Progenitor cell of endocrine pancreas (in vitro differentiated cells): ENCODE measurements around the gene LHFPL2. TPM values are rescaled to one million over a fixed set of nuclear protein-coding genes. Genes with fewer than 3 reads are reported as not detected.
"Not testable (repeated sequence)": the region's sequence is repeated elsewhere in the genome, so short reads cannot be mapped to it uniquely, and the experiment has no call there.

Experiments
- DNase-seq: peaks from one replicate; pipeline ENCODE4 v3.0.0; 2021; ENCODE audit warnings: low spot score; ENCODE audit not compliant: unreplicated experiment
- H3K27ac Mint-ChIP-seq: 2 replicates; pipeline ENCODE4 v1.8.0; 2021; ENCODE audit warnings: mild to moderate bottlenecking, moderate library complexity, mixed read lengths
- H3K27me3 Mint-ChIP-seq: 2 replicates; pipeline ENCODE4 v1.8.0; 2021; ENCODE audit warnings: mixed read lengths
- H3K36me3 Mint-ChIP-seq: 2 replicates; pipeline ENCODE4 v1.8.0; 2022; ENCODE audit warnings: mixed read lengths; ENCODE audit not compliant: insufficient read depth
- H3K4me1 Mint-ChIP-seq: 2 replicates; pipeline ENCODE4 v1.8.0; 2021; ENCODE audit warnings: low read depth, mixed read lengths
- H3K4me3 Mint-ChIP-seq: 2 replicates; pipeline ENCODE4 v1.8.0; 2021; ENCODE audit warnings: low read depth, mild to moderate bottlenecking, moderate library complexity, mixed read lengths
- H3K9me3 Mint-ChIP-seq: 2 replicates; pipeline ENCODE4 v1.8.0; 2021; ENCODE audit warnings: low read depth, mixed read lengths
- total RNA-seq: library from RNA; stranded (reverse); gene quantifications from 2 replicates; pipeline ENCODE4 v1.2.1, GENCODE V29; 2021
- TF ChIP-seq, protein P1 (sequence below): fragments of 200-600 bp; sonication (generic); IDR thresholded peaks from one replicate; pipeline ENCODE4 v1.5.0; 2021; ENCODE audit warnings: antibody characterized with exemption, mild to moderate bottlenecking; ENCODE audit not compliant: unreplicated experiment

The LHFPL2 gene
- total RNA-seq, 1 donor from 2014 or later = 15.0 TPM

DNA sequence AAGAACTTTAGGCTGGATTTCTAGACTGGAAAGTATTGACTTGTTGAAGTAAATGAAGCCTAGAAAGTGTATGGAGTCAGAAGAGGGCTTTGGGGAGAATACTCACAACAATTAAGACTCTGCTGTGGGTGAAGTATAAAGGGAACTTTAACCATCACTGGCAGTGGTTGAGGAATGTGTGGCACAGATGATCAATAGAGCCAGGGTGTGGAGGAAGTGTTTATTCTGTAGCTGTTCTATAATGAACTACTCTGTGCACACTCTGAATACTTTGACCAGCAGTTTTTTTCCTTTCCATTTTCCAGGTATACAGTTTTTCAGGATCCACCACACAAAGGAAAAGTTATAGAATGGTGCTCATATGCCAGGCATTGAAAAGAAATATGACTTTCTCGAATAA lies 181.4 kb downstream of the LHFPL2 start:
- H3K27ac Mint-ChIP-seq = no peak overlapping the region
- H3K4me3 Mint-ChIP-seq = no peak overlapping the region
- peaks cover 15% of the 10 kb centered on the region for H3K4me1 Mint-ChIP-seq

DNA sequence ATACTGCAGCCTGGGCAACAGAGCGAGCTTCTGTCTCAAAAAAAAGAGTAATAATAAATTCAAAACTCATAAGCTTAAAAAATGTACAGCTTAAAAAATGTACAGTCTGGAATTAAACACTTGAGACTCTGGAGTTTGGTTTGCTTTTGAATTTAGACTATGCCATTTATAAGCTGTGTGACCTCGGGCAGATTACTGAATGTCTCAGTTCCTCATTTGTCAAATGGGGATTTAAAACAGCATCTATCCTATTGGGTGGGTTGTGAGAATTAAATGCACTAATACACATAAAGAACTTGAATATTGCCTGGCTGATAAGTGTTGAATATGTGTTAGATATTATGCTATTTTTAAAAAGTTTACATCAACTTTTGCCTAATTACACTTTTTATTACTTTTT lies 189.7 kb downstream of the LHFPL2 start:
- peaks cover 3% of the 10 kb centered on the region for H3K9me3 Mint-ChIP-seq
- TF ChIP-seq, protein P1, sequence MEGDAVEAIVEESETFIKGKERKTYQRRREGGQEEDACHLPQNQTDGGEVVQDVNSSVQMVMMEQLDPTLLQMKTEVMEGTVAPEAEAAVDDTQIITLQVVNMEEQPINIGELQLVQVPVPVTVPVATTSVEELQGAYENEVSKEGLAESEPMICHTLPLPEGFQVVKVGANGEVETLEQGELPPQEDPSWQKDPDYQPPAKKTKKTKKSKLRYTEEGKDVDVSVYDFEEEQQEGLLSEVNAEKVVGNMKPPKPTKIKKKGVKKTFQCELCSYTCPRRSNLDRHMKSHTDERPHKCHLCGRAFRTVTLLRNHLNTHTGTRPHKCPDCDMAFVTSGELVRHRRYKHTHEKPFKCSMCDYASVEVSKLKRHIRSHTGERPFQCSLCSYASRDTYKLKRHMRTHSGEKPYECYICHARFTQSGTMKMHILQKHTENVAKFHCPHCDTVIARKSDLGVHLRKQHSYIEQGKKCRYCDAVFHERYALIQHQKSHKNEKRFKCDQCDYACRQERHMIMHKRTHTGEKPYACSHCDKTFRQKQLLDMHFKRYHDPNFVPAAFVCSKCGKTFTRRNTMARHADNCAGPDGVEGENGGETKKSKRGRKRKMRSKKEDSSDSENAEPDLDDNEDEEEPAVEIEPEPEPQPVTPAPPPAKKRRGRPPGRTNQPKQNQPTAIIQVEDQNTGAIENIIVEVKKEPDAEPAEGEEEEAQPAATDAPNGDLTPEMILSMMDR = no peak
- no peaks in the 10 kb centered on the region for H3K27me3 Mint-ChIP-seq
- no peak for DNase-seq
- no peaks in the 10 kb centered on the region for H3K4me1 Mint-ChIP-seq
- no peak overlapping the region for H3K27ac Mint-ChIP-seq
- H3K36me3 Mint-ChIP-seq = peaks cover 20% of the 10 kb centered on the region
- no peak overlapping the region for H3K4me3 Mint-ChIP-seq

More for the DNA sequence above, 181.4 kb downstream of the LHFPL2 start:
- H3K9me3 Mint-ChIP-seq = peaks cover 3% of the 10 kb centered on the region
- H3K36me3 Mint-ChIP-seq = peaks cover 7% of the 10 kb centered on the region
- TF ChIP-seq, protein P1 = no peak
- H3K27me3 Mint-ChIP-seq = no peaks in the 10 kb centered on the region
- DNase-seq = no peak

DNA sequence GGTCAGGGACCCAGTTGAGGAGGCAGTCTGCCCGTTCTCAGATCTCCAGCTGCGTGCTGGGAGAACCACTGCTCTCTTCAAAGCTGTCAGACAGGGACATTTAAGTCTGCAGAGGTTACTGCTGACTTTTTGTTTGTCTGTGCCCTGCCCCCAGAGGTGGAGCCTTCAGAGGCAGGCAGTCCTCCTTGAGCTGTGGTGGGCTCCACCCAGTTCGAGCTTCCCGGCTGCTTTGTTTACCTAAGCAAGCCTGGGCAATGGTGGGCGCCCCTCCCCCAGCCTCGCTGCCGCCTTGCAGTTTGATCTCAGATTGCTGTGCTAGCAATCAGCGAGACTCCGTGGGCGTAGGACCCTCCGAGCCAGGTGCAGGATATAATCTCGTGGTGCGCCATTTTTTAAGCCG lies 191.1 kb downstream of the LHFPL2 start:
- not testable (repeated sequence) for H3K4me3 Mint-ChIP-seq, H3K4me1 Mint-ChIP-seq, H3K27ac Mint-ChIP-seq, DNase-seq, H3K9me3 Mint-ChIP-seq, H3K27me3 Mint-ChIP-seq
- H3K36me3 Mint-ChIP-seq = peaks cover 19% of the 10 kb centered on the region

DNA sequence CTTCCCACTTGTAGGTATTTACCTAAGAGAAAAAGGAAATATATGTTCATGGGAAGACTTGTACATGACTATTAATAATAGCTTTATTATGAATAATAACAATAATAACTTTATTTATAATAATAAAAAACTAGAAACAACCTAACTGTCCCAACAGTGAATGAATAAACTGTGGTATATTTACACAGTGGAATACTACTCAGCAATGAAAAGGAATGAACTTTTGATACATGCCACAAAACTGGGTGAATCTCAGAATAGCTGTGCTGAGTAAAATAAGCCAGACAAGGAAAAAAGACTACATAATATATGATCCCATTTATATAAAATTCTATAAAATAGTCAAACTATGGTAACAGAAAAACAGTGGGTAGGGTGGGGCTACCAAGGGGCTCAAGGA lies 199.5 kb downstream of the LHFPL2 start:
- Mint-ChIP-seq H3K9me3 (peaks cover 5% of the 10 kb centered on the region), H3K4me3 (no peak overlapping the region), H3K27ac (no peak overlapping the region), H3K36me3 (peaks cover 24% of the 10 kb centered on the region), H3K4me1 (no peaks in the 10 kb centered on the region), H3K27me3 (no peaks in the 10 kb centered on the region)
- TF ChIP-seq, protein P1 = no peak
- DNase-seq = no peak

DNA sequence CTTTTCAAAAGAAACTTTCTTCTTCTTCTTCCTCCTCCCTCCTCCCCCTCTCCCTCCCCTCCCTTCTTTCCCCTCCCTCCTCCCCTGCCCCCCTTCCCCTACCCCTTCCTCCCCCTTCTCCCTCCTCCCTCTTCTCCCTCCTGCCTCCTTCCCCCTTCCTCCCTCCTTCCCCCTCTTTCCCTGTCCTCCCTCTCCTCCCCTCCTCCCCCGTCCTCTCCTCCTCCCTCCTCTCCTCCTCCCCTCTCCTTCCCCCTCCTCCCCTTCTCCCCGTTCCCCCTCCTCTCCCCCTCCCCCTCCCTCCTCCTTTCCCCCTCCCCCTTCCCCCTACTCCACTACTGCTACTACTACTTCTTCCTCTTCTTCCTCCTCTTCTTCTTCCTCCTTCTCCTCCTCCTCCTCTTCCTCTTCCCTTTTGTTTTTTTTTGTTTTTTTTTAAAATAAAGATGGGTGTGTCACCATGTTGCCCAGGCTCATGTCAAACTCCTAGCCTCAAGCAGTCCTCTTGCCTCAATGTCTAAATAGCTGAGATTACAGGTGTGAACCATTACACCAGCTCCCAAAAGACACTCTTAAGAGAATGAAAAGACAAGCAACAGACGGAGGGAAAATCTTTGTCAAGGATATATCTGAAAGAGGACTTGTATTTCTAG lies 200.7 kb downstream of the LHFPL2 start:
- H3K4me3 Mint-ChIP-seq = no peak overlapping the region
- peaks cover 27% of the 10 kb centered on the region for H3K36me3 Mint-ChIP-seq
- no peak for DNase-seq
- H3K4me1 Mint-ChIP-seq = no peaks in the 10 kb centered on the region
- no peak overlapping the region for H3K27ac Mint-ChIP-seq
- H3K9me3 Mint-ChIP-seq = peaks cover 5% of the 10 kb centered on the region
- no peaks in the 10 kb centered on the region for H3K27me3 Mint-ChIP-seq
- TF ChIP-seq, protein P1 = no peak
